Measurements from ENCODE around the gene MORC2. TPM values are rescaled to one million over a fixed set of nuclear protein-coding genes. Genes with fewer than 3 reads are reported as not detected.
A peak's percentile ranks its signal among the peaks of the same experiment; 100 is the strongest.

MORC2 gene
- total RNA-seq, 4 donors from 2014 or later: 5.6 to 27.3 (median 14.1) TPM

DNA sequence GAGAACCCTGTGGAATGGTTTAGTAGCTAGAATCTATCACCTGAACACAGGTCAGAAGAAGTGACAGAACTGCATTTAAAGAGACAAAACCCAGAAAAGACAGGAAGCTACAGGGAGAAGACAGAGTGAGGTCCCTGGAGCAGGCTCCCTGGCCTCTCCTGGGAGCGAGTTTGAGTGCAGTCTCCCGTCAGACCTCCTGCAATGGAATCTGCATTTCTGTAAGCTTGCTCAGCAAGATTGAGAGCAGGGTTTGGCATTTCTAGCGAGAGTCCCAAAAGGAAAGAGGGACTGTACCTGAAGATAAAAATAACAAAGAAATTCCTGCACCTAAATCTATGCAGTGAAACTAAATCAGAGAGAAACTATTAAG, 74.2 kb downstream of the MORC2 start:
- intact Hi-C loops (cut with DNase I; ENCODE audit: low total_unique reads): no loop called here
- no peaks in the 10 kb centered on the region for H3K4me1 ChIP-seq
- H3K27me3 ChIP-seq: no peaks in the 10 kb centered on the region
- H3K4me3 ChIP-seq: no peak overlapping the region
- H3K27ac ChIP-seq: no peak overlapping the region
- TF ChIP-seq POLR2A (IDR thresholded peaks at IDR 0.05) (no peak), CTCF (IDR thresholded peaks at IDR 0.05) (no peak)
- H3K9me3 ChIP-seq: no peaks in the 10 kb centered on the region
- DNase-seq: no peak
- no peaks in the 10 kb centered on the region for H3K36me3 ChIP-seq

GRCh38 chr22:30893434-30894370, 74.9 kb downstream of the MORC2 start:
- no peak for TF ChIP-seq POLR2A (IDR thresholded peaks at IDR 0.05)
- no peak for TF ChIP-seq CTCF (IDR thresholded peaks at IDR 0.05)

GRCh38 chr22:30892731-30893221, 75.8 kb downstream of the MORC2 start:
- H3K4me1 ChIP-seq: no peaks in the 10 kb centered on the region
- H3K27me3 ChIP-seq: no peaks in the 10 kb centered on the region
- H3K27ac ChIP-seq: no peak overlapping the region
- no peak for DNase-seq
- intact Hi-C loops (cut with DNase I; ENCODE audit: low total_unique reads): no loop called here
- no peak for TF ChIP-seq CTCF (IDR thresholded peaks at IDR 0.05)
- no peak for TF ChIP-seq POLR2A (IDR thresholded peaks at IDR 0.05)
- H3K4me3 ChIP-seq: no peak overlapping the region
- H3K9me3 ChIP-seq: no peaks in the 10 kb centered on the region
- H3K36me3 ChIP-seq: no peaks in the 10 kb centered on the region

More at GRCh38 chr22:30893434-30894370, 74.9 kb downstream of the MORC2 start:
- intact Hi-C loops (cut with DNase I; ENCODE audit: low total_unique reads): no loop called here
- H3K36me3 ChIP-seq: no peaks in the 10 kb centered on the region
- H3K4me3 ChIP-seq: no peak overlapping the region
- DNase-seq: no peak
- H3K4me1 ChIP-seq: no peaks in the 10 kb centered on the region
- H3K9me3 ChIP-seq: no peaks in the 10 kb centered on the region
- H3K27ac ChIP-seq: no peak overlapping the region
- H3K27me3 ChIP-seq: no peaks in the 10 kb centered on the region

GRCh38 chr22:30892286-30892685, 76.3 kb downstream of the MORC2 start:
- Histone ChIP-seq H3K9me3 (no peaks in the 10 kb centered on the region), H3K4me1 (no peaks in the 10 kb centered on the region), H3K27me3 (no peaks in the 10 kb centered on the region), H3K27ac (no peak overlapping the region), H3K4me3 (no peak overlapping the region), H3K36me3 (no peaks in the 10 kb centered on the region)
- DNase-seq: peak in 1 of 2 donors; percentile 9
- TF ChIP-seq CTCF (IDR thresholded peaks at IDR 0.05) (no peak), POLR2A (IDR thresholded peaks at IDR 0.05) (no peak)
- intact Hi-C loops (cut with DNase I; ENCODE audit: low total_unique reads): no loop called here

GRCh38 chr22:30891781-30892180, 76.8 kb downstream of the MORC2 start:
- no peaks in the 10 kb centered on the region for H3K4me1 ChIP-seq
- H3K27me3 ChIP-seq: no peaks in the 10 kb centered on the region
- intact Hi-C loops (cut with DNase I; ENCODE audit: low total_unique reads): no loop called here
- H3K9me3 ChIP-seq: no peaks in the 10 kb centered on the region
- no peaks in the 10 kb centered on the region for H3K36me3 ChIP-seq
- peak in 1 of 2 donors; percentile 8 for DNase-seq
- H3K4me3 ChIP-seq: no peak overlapping the region
- TF ChIP-seq POLR2A (IDR thresholded peaks at IDR 0.05) (no peak), CTCF (IDR thresholded peaks at IDR 0.05) (no peak)
- no peak overlapping the region for H3K27ac ChIP-seq

Measured in uterus (tissue), 4 donors.